Activated CD8-positive, alpha-beta memory T cell treated with anti-CD3 and anti-CD28 coated beads for 1 hour (primary cell): ENCODE results near the gene NGRN.

Experiments
- DNase-seq, 2 donors: peaks; one replicate each; pipeline ENCODE4 v3.0.0-alpha.2; 2020; ENCODE audit warnings: low read depth in 1 of 2; ENCODE audit errors: extremely low read depth in 1 of 2

The NGRN gene

GRCh38 chr15:90315278-90315982 lies 50.0 kb downstream of the NGRN start:
- no peak for DNase-seq

- DNase-seq = no peak
These were observed 50.7 kb downstream of the NGRN start for GRCh38 chr15:90316139-90316538.

- no peak for DNase-seq
These were observed 53.1 kb downstream of the NGRN start for GRCh38 chr15:90318591-90318990.

GRCh38 chr15:90320062-90320884 lies 54.8 kb downstream of the NGRN start:
- peak; percentile 12 to 39 for DNase-seq

GRCh38 chr15:90320885-90321278 lies 55.4 kb downstream of the NGRN start:
- no peak for DNase-seq
